ENCODE results near the gene FERMT3.

FERMT3 gene

DNA sequence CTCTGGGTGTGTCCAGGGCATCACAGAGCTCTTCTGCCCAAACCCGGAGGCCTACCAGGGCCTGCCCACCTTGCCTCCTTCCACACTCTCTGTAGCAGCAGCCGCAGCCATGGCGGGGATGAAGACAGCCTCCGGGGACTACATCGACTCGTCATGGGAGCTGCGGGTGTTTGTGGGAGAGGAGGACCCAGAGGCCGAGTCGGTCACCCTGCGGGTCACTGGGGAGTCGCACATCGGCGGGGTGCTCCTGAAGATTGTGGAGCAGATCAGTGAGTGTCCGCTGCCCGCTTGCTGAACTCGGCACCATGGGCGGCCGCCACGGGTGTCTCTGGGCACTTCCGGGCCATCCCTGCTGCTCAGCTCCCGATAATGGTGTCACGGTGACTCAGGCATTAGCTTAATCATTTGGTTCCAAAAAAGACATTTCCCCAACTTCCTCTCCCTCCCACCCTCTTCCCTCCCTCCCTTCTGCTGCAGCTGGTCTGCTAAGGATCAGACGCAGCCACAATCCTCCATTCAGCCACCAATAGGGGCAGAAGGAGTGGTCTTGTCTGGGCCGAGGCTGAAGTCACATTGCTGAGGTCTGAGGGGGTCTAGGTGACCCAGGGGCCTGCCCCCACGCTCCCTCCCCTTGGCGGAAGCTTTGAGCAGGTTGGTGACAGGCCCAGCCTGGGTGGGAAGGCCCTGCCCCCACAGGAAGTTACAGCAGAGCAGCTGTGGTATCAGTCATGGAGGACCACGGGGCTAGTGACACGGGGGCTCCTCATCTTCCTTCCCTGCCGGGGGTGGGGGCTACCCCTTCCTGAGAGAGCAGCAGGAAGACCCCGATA is 950 bp downstream of the FERMT3 start:
- Histone ChIP-seq H3K36me3 (ENCODE audit: control insufficient read depth, insufficient read depth, low read length) (peaks cover 48% of the 10 kb centered on the region), H3K27me3 (replicated peaks; ENCODE audit: control insufficient read depth, insufficient read depth, low read length, poor library complexity, severe bottlenecking) (no peaks in the 10 kb centered on the region), H3K4me1 (ENCODE audit: control insufficient read depth, insufficient read depth, low read length, poor library complexity, severe bottlenecking) (peaks cover 43% of the 10 kb centered on the region), H3K27ac (ENCODE audit: insufficient read depth, low read length, poor library complexity, severe bottlenecking) (peak overlapping the region; percentile 81), H3K4me3 (ENCODE audit: insufficient read depth, low read depth, low read length, poor library complexity, severe bottlenecking) (peak overlapping the region; percentile 84), H3K9me3 (ENCODE audit: control insufficient read depth, low read length) (no peaks in the 10 kb centered on the region)
- peak; percentile 46 to 54 (median 46) for DNase-seq

GRCh38 chr11:64208086-64208795 is 1.7 kb downstream of the FERMT3 start:
- H3K9me3 ChIP-seq (ENCODE audit: control insufficient read depth, low read length) = no peaks in the 10 kb centered on the region
- H3K27me3 ChIP-seq (replicated peaks; ENCODE audit: control insufficient read depth, insufficient read depth, low read length, poor library complexity, severe bottlenecking) = no peaks in the 10 kb centered on the region
- peak overlapping the region; percentile 84 for H3K4me3 ChIP-seq (ENCODE audit: insufficient read depth, low read depth, low read length, poor library complexity, severe bottlenecking)
- peak overlapping the region; percentile 81 for H3K27ac ChIP-seq (ENCODE audit: insufficient read depth, low read length, poor library complexity, severe bottlenecking)
- peaks cover 43% of the 10 kb centered on the region for H3K36me3 ChIP-seq (ENCODE audit: control insufficient read depth, insufficient read depth, low read length)
- no peak for DNase-seq
- peaks cover 43% of the 10 kb centered on the region for H3K4me1 ChIP-seq (ENCODE audit: control insufficient read depth, insufficient read depth, low read length, poor library complexity, severe bottlenecking)

DNA sequence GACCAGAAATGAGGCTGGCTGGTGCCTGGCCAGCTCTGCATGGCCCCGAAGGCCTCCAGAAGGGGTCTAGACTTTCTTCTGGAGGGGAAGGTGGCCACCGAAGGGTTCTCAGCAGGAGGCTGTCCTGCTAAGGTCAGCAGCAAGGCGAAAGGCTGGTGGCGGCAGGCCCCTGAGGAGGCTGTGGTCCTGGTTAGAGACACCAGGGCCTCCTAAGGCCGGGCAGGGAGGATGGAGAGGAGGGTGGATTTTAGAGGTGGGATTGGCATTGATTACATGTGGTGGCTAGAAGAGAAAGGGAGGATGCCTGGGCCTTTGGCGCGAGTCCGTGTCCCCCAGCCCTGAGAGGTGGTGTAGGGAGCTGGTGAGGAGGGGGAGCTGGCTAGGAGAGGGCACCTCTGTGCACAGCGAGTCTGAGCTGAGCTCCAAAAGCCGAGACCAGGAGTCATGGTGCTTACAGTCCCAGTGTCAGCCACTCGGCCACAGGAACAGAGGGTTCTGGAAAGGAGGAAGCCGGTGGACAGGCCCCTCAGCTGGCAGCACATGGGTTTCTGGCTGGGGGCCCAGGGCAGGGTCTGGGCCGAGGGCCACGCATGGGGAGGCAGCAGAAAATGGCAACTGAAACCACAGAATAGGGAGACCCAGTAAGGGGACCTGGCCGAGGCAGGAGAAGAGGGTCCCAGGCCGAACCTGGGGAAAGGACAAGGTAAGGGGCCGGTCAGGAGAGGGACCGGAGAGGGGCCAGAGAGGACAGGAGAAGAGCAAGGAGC is 2.5 kb downstream of the FERMT3 start:
- DNase-seq = no peak
- H3K36me3 ChIP-seq (ENCODE audit: control insufficient read depth, insufficient read depth, low read length) = peaks cover 35% of the 10 kb centered on the region
- H3K4me1 ChIP-seq (ENCODE audit: control insufficient read depth, insufficient read depth, low read length, poor library complexity, severe bottlenecking) = peaks cover 43% of the 10 kb centered on the region
- no peak overlapping the region for H3K4me3 ChIP-seq (ENCODE audit: insufficient read depth, low read depth, low read length, poor library complexity, severe bottlenecking)
- H3K9me3 ChIP-seq (ENCODE audit: control insufficient read depth, low read length) = no peaks in the 10 kb centered on the region
- peak overlapping the region; percentile 81 for H3K27ac ChIP-seq (ENCODE audit: insufficient read depth, low read length, poor library complexity, severe bottlenecking)
- H3K27me3 ChIP-seq (replicated peaks; ENCODE audit: control insufficient read depth, insufficient read depth, low read length, poor library complexity, severe bottlenecking) = no peaks in the 10 kb centered on the region

DNA sequence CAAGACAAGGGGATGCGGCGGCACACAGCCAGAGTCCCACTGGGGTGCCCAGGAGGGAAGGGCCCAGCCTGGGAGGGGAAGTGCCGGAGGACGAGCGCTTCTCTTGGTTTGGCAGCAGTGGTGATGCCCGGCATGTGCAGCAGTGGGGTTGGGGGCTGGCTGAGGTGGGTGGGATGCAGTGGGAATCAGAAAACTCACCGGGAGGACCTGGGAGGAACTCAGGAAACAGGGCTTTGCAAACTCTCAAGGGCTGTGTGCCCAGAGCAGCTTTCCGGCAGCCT is 3.0 kb downstream of the FERMT3 start:
- H3K4me1 ChIP-seq (ENCODE audit: control insufficient read depth, insufficient read depth, low read length, poor library complexity, severe bottlenecking) = peaks cover 38% of the 10 kb centered on the region
- no peak overlapping the region for H3K4me3 ChIP-seq (ENCODE audit: insufficient read depth, low read depth, low read length, poor library complexity, severe bottlenecking)
- DNase-seq = no peak
- no peak overlapping the region for H3K27ac ChIP-seq (ENCODE audit: insufficient read depth, low read length, poor library complexity, severe bottlenecking)
- no peaks in the 10 kb centered on the region for H3K9me3 ChIP-seq (ENCODE audit: control insufficient read depth, low read length)
- H3K36me3 ChIP-seq (ENCODE audit: control insufficient read depth, insufficient read depth, low read length) = peaks cover 32% of the 10 kb centered on the region
- H3K27me3 ChIP-seq (replicated peaks; ENCODE audit: control insufficient read depth, insufficient read depth, low read length, poor library complexity, severe bottlenecking) = no peaks in the 10 kb centered on the region

GRCh38 chr11:64210301-64211020 is 3.9 kb downstream of the FERMT3 start:
- Histone ChIP-seq H3K9me3 (ENCODE audit: control insufficient read depth, low read length) (no peaks in the 10 kb centered on the region), H3K27me3 (replicated peaks; ENCODE audit: control insufficient read depth, insufficient read depth, low read length, poor library complexity, severe bottlenecking) (no peaks in the 10 kb centered on the region), H3K4me3 (ENCODE audit: insufficient read depth, low read depth, low read length, poor library complexity, severe bottlenecking) (no peak overlapping the region), H3K27ac (ENCODE audit: insufficient read depth, low read length, poor library complexity, severe bottlenecking) (no peak overlapping the region), H3K4me1 (ENCODE audit: control insufficient read depth, insufficient read depth, low read length, poor library complexity, severe bottlenecking) (peaks cover 33% of the 10 kb centered on the region), H3K36me3 (ENCODE audit: control insufficient read depth, insufficient read depth, low read length) (peaks cover 32% of the 10 kb centered on the region)
- DNase-seq = no peak

DNA sequence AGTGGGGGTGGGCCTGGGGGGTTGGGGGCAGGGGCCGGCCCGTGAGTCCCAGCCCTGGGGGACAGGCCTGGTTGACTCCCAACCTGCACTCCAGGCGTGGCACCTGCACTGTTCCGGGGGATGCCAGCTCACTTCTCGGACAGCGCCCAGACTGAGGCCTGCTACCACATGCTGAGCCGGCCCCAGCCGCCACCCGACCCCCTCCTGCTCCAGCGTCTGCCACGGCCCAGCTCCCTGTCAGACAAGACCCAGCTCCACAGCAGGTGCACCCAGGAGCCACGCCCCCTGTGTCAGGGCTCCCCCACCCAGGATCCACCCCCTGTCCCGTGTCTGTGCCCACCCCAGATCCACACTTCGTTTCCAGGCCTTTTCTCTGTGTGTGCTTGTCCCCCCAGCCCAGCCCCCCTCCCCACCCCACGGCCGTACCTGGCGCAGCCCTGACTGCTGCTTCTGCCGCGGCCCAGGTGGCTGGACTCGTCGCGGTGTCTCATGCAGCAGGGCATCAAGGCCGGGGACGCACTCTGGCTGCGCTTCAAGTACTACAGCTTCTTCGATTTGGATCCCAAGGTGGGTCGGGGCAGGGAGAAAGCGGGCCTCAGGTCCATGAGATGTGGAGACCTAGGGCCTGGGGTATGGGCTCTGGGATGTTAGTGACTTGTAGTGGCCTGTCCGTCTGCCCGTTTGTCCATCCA is 4.8 kb downstream of the FERMT3 start:
- Histone ChIP-seq H3K9me3 (ENCODE audit: control insufficient read depth, low read length) (no peaks in the 10 kb centered on the region), H3K4me3 (ENCODE audit: insufficient read depth, low read depth, low read length, poor library complexity, severe bottlenecking) (no peak overlapping the region), H3K36me3 (ENCODE audit: control insufficient read depth, insufficient read depth, low read length) (peaks cover 37% of the 10 kb centered on the region), H3K27me3 (replicated peaks; ENCODE audit: control insufficient read depth, insufficient read depth, low read length, poor library complexity, severe bottlenecking) (no peaks in the 10 kb centered on the region), H3K4me1 (ENCODE audit: control insufficient read depth, insufficient read depth, low read length, poor library complexity, severe bottlenecking) (peaks cover 25% of the 10 kb centered on the region), H3K27ac (ENCODE audit: insufficient read depth, low read length, poor library complexity, severe bottlenecking) (no peak overlapping the region)
- DNase-seq = no peak

DNA sequence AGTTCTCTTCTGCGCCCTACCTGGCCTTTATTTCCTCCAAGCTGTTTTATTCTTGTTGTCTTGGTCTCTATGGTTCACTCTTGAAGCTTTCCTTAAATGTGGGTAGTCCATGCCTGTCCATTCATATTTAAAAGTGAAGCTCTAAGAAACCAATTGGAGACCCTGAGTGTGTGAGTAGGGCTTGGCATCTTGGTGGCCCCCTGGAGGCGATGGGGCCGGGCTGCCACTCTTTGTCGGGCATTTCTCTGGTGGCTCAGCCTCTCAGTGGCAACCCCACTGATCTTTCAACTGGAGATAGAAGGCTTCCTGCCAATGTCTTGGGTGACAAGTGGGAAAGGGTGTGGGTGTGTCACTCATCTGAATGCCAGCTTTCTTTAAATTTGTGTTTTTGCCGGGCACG is 10.4 kb downstream of the FERMT3 start:
- H3K4me1 ChIP-seq (ENCODE audit: control insufficient read depth, insufficient read depth, low read length, poor library complexity, severe bottlenecking) = no peaks in the 10 kb centered on the region
- H3K36me3 ChIP-seq (ENCODE audit: control insufficient read depth, insufficient read depth, low read length) = peaks cover 47% of the 10 kb centered on the region
- no peak for DNase-seq
- H3K4me3 ChIP-seq (ENCODE audit: insufficient read depth, low read depth, low read length, poor library complexity, severe bottlenecking) = no peak overlapping the region
- no peaks in the 10 kb centered on the region for H3K27me3 ChIP-seq (replicated peaks; ENCODE audit: control insufficient read depth, insufficient read depth, low read length, poor library complexity, severe bottlenecking)
- H3K27ac ChIP-seq (ENCODE audit: insufficient read depth, low read length, poor library complexity, severe bottlenecking) = no peak overlapping the region
- H3K9me3 ChIP-seq (ENCODE audit: control insufficient read depth, low read length) = no peaks in the 10 kb centered on the region

- Histone ChIP-seq H3K4me3 (ENCODE audit: insufficient read depth, low read depth, low read length, poor library complexity, severe bottlenecking) (no peak overlapping the region), H3K27me3 (replicated peaks; ENCODE audit: control insufficient read depth, insufficient read depth, low read length, poor library complexity, severe bottlenecking) (no peaks in the 10 kb centered on the region), H3K9me3 (ENCODE audit: control insufficient read depth, low read length) (no peaks in the 10 kb centered on the region), H3K27ac (ENCODE audit: insufficient read depth, low read length, poor library complexity, severe bottlenecking) (peak overlapping the region; percentile 21), H3K4me1 (ENCODE audit: control insufficient read depth, insufficient read depth, low read length, poor library complexity, severe bottlenecking) (no peaks in the 10 kb centered on the region), H3K36me3 (ENCODE audit: control insufficient read depth, insufficient read depth, low read length) (peaks cover 50% of the 10 kb centered on the region)
- DNase-seq = no peak
These were observed 12.3 kb downstream of the FERMT3 start for GRCh38 chr11:64218628-64219353.

DNA sequence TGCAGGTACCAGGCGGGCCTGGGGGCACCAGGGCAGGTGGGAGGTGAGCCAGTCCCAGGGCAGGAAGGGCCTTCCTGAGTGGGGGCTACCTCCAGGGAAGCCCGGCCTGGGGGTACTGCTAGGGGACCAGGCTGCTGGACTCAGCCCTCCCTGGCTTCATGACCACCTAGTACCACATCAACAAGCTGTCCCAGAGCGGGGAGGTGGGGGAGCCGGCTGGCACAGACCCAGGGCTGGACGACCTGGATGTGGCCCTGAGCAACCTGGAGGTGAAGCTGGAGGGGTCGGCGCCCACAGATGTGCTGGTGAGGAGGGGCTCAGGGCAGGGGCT is 12.8 kb downstream of the FERMT3 start:
- Histone ChIP-seq H3K9me3 (ENCODE audit: control insufficient read depth, low read length) (no peaks in the 10 kb centered on the region), H3K27me3 (replicated peaks; ENCODE audit: control insufficient read depth, insufficient read depth, low read length, poor library complexity, severe bottlenecking) (no peaks in the 10 kb centered on the region), H3K4me3 (ENCODE audit: insufficient read depth, low read depth, low read length, poor library complexity, severe bottlenecking) (no peak overlapping the region), H3K36me3 (ENCODE audit: control insufficient read depth, insufficient read depth, low read length) (peaks cover 50% of the 10 kb centered on the region), H3K4me1 (ENCODE audit: control insufficient read depth, insufficient read depth, low read length, poor library complexity, severe bottlenecking) (no peaks in the 10 kb centered on the region), H3K27ac (ENCODE audit: insufficient read depth, low read length, poor library complexity, severe bottlenecking) (no peak overlapping the region)
- DNase-seq = no peak

Data from effector memory CD4-positive, alpha-beta T cell (primary cell).